Small intestine (tissue), 7 donors: Measurements from ENCODE around the gene MYO18A. TPM values are rescaled to one million over a fixed set of nuclear protein-coding genes. Genes with fewer than 3 reads are reported as not detected.

Experiments used
- DNase-seq, 2 donors: peaks; one replicate each; pipeline versions ENCODE4 v3.0.0 to v3.0.0-alpha.2; 2013
- FAIRE-seq: peaks from 2 replicates; lab custom pipeline; 2012; peaks lifted over from hg19 to GRCh38; lab: Jason Lieb, UNC
- H3K27ac ChIP-seq, 3 donors: one replicate each; pipeline ENCODE4 v1.5.1; 2013; ENCODE audit warnings: low read length in 2 of 3, mild to moderate bottlenecking in 2 of 3, control low read depth in 1 of 3, inconsistent platforms in 1 of 3, low read depth in 1 of 3, moderate library complexity in 1 of 3
- H3K27me3 ChIP-seq, 3 donors: one replicate each; pipeline ENCODE4 v1.6.1; 2013; ENCODE audit warnings: low read length in 3 of 3, inconsistent platforms in 1 of 3; ENCODE audit not compliant: control insufficient read depth in 3 of 3, insufficient read depth in 3 of 3
- H3K36me3 ChIP-seq, 3 donors: one replicate each; pipeline ENCODE4 v1.6.1; 2013; ENCODE audit warnings: low read length in 3 of 3, inconsistent platforms in 1 of 3, low read depth in 1 of 3, mild to moderate bottlenecking in 1 of 3, moderate library complexity in 1 of 3; ENCODE audit not compliant: control insufficient read depth in 3 of 3, insufficient read depth in 2 of 3
- H3K4me1 ChIP-seq, 3 donors: one replicate each; pipeline ENCODE4 v1.6.1; 2013; ENCODE audit warnings: low read length in 2 of 3, inconsistent platforms in 1 of 3, low read depth in 1 of 3, mild to moderate bottlenecking in 1 of 3, moderate library complexity in 1 of 3; ENCODE audit not compliant: control insufficient read depth in 3 of 3, insufficient read depth in 2 of 3
- H3K4me3 ChIP-seq, 3 donors: one replicate each; pipeline ENCODE4 v1.5.1; 2013; ENCODE audit warnings: low read length in 3 of 3, control low read depth in 1 of 3, inconsistent platforms in 1 of 3, low read depth in 1 of 3, mild to moderate bottlenecking in 1 of 3, moderate library complexity in 1 of 3
- H3K9me3 ChIP-seq, 2 donors: one replicate each; pipeline ENCODE4 v1.6.1; 2013; ENCODE audit warnings: low read depth in 1 of 2, low read length in 1 of 2; ENCODE audit not compliant: control insufficient read depth in 2 of 2, insufficient read depth in 1 of 2
- WGBS, 3 donors: extraction: QIAGEN DNeasy Blood & Tissue Kit; methylation state at CpG; one replicate each; pipeline ENCODE4 v1.1.7; 2013; 5-methylcytosine and 5-hydroxymethylcytosine counted together
- polyA plus RNA-seq, 4 donors: library from polyadenylated mRNA; stranded (reverse) in 3 of 4; unstranded in 1 of 4; fragments of 200-250 nt in 3 of 4; fragments of 120-200 nt in 1 of 4; gene quantifications; one replicate each; pipeline versions ENCODE4 v1.2.1 to v1.2.3, GENCODE V29; 2013
- donor health status: healthy with polysubstance abuse.
- donor health status: control.
- donor health status: control.
- donor health status: Bipolar disorder and iron deficiency.
- donor health status: healthy.

Gene MYO18A
- polyA plus RNA-seq, 4 donors: 42.9 to 66.9 (median 55.4) TPM

- peaks cover 0 to 20% (median 6%) of the 10 kb centered on the region in 3 donors for H3K4me1 ChIP-seq
- FAIRE-seq: no peak
- DNase-seq: no peak
Measured at GRCh38 chr17:29136998-29137730, 43.0 kb downstream of the MYO18A start.

GRCh38 chr17:29135464-29135863 is 44.7 kb downstream of the MYO18A start:
- 20 to 44% (median 39%) methylated on average over 2 of the region's 2 CpGs for WGBS, 3 donors
- no peak overlapping the region for H3K4me3 ChIP-seq
- H3K27ac ChIP-seq: no peak overlapping the region
- H3K4me1 ChIP-seq: peaks cover 0 to 14% (median 6%) of the 10 kb centered on the region in 3 donors
- H3K27me3 ChIP-seq: no peaks in the 10 kb centered on the region
- DNase-seq (no peak), FAIRE-seq (no peak)
- no peaks in the 10 kb centered on the region for H3K9me3 ChIP-seq
- H3K36me3 ChIP-seq: peaks cover 2 to 47% (median 3%) of the 10 kb centered on the region in 3 donors

More at GRCh38 chr17:29136998-29137730, 43.0 kb downstream of the MYO18A start:
- 74 to 85% (median 83%) methylated on average over 8 of the region's 8 CpGs for WGBS, 3 donors
- no peaks in the 10 kb centered on the region for H3K9me3 ChIP-seq
- H3K36me3 ChIP-seq: peaks cover 2 to 40% (median 2%) of the 10 kb centered on the region in 3 donors
- no peak overlapping the region for H3K27ac ChIP-seq
- no peaks in the 10 kb centered on the region for H3K27me3 ChIP-seq
- H3K4me3 ChIP-seq: no peak overlapping the region

- WGBS, 3 donors: 81 to 86% (median 82%) methylated on average over 4 of the region's 4 CpGs
Measured at GRCh38 chr17:29133121-29133713, 47.0 kb downstream of the MYO18A start.

GRCh38 chr17:29131814-29132682 is 48.1 kb downstream of the MYO18A start:
- DNase-seq (no peak), FAIRE-seq (no peak)
- H3K4me1 ChIP-seq: no peaks in the 10 kb centered on the region

More at GRCh38 chr17:29133121-29133713, 47.0 kb downstream of the MYO18A start:
- DNase-seq (no peak), FAIRE-seq (no peak)
- Histone ChIP-seq H3K27ac (no peak overlapping the region), H3K9me3 (no peaks in the 10 kb centered on the region), H3K36me3 (peaks cover 2 to 54% (median 4%) of the 10 kb centered on the region in 3 donors), H3K27me3 (no peaks in the 10 kb centered on the region), H3K4me1 (no peaks in the 10 kb centered on the region), H3K4me3 (no peak overlapping the region)

GRCh38 chr17:29129731-29130130 is 50.5 kb downstream of the MYO18A start:
- peaks cover 0 to 5% (median 0%) of the 10 kb centered on the region in 3 donors for H3K4me1 ChIP-seq
- H3K36me3 ChIP-seq: peaks cover 0 to 69% (median 2%) of the 10 kb centered on the region in 3 donors
- H3K4me3 ChIP-seq: no peak overlapping the region
- DNase-seq (no peak), FAIRE-seq (no peak)
- no peak overlapping the region for H3K27ac ChIP-seq
- no peaks in the 10 kb centered on the region for H3K27me3 ChIP-seq
- no peaks in the 10 kb centered on the region for H3K9me3 ChIP-seq
- 77 to 90% (median 78%) methylated on average over 4 of the region's 4 CpGs for whole genome bisulfite sequencing, 3 donors

More at GRCh38 chr17:29131814-29132682, 48.1 kb downstream of the MYO18A start:
- no peaks in the 10 kb centered on the region for H3K9me3 ChIP-seq
- WGBS, 3 donors: 74 to 79% (median 77%) methylated on average over 9 of the region's 9 CpGs
- no peak overlapping the region for H3K27ac ChIP-seq
- no peak overlapping the region for H3K4me3 ChIP-seq
- H3K36me3 ChIP-seq: peaks cover 0 to 59% (median 4%) of the 10 kb centered on the region in 3 donors
- no peaks in the 10 kb centered on the region for H3K27me3 ChIP-seq

- Histone ChIP-seq H3K27ac (no peak overlapping the region), H3K4me1 (peaks cover 0 to 5% (median 0%) of the 10 kb centered on the region in 3 donors), H3K36me3 (peaks cover 0 to 74% (median 2%) of the 10 kb centered on the region in 3 donors), H3K4me3 (no peak overlapping the region), H3K27me3 (no peaks in the 10 kb centered on the region), H3K9me3 (no peaks in the 10 kb centered on the region)
- FAIRE-seq: no peak
- 93 to 100% (median 99%) methylated on average over 6 to 10 of the region's 10 CpGs for WGBS, 3 donors
- DNase-seq: no peak
Measured at GRCh38 chr17:29127840-29128239, 52.4 kb downstream of the MYO18A start.

- Histone ChIP-seq H3K36me3 (peaks cover 2 to 78% (median 6%) of the 10 kb centered on the region in 3 donors), H3K4me3 (no peak overlapping the region), H3K4me1 (peaks cover 0 to 5% (median 0%) of the 10 kb centered on the region in 3 donors), H3K27me3 (no peaks in the 10 kb centered on the region), H3K9me3 (no peaks in the 10 kb centered on the region), H3K27ac (no peak overlapping the region)
- WGBS, 3 donors: 61 to 88% (median 70%) methylated on average over 5 to 7 of the region's 8 CpGs
- DNase-seq (no peak), FAIRE-seq (no peak)
Measured at GRCh38 chr17:29126268-29126930, 53.8 kb downstream of the MYO18A start.
